Skeletal muscle cell (primary cell): ENCODE data around the gene SLC27A3.
"Not testable (repeated sequence)": the region's sequence is repeated elsewhere in the genome, so short reads cannot be mapped to it uniquely, and the experiment has no call there.

Experiments
- DNase-seq: peaks from one replicate; pipeline ENCODE4 v3.0.0-alpha.2; 2010; ENCODE audit warnings: low read depth
- H3K4me3 ChIP-seq: 2 replicates; pipeline ENCODE4 v1.5.1; 2011; ENCODE audit warnings: low read depth, mild to moderate bottlenecking, control low read depth, low read length, moderate library complexity

Gene SLC27A3

GRCh38 chr1:153777648-153778047 lies 2.4 kb downstream of the SLC27A3 start:
- no peak overlapping the region for H3K4me3 ChIP-seq
- DNase-seq, result no peak

GRCh38 chr1:153778051-153778823 lies 3.0 kb downstream of the SLC27A3 start:
- no peak for DNase-seq
- H3K4me3 ChIP-seq, result no peak overlapping the region

- DNase-seq, result no peak
- no peak overlapping the region for H3K4me3 ChIP-seq
These were observed 3.8 kb downstream of the SLC27A3 start for GRCh38 chr1:153778824-153779519.

GRCh38 chr1:153779781-153780541 lies 4.8 kb downstream of the SLC27A3 start:
- no peak for DNase-seq
- no peak overlapping the region for H3K4me3 ChIP-seq

- no peak for DNase-seq
These were observed 5.3 kb downstream of the SLC27A3 start for GRCh38 chr1:153780551-153780950.

GRCh38 chr1:153782648-153783047 lies 7.4 kb downstream of the SLC27A3 start:
- H3K4me3 ChIP-seq, result peak overlapping the region; percentile 70
- not testable (repeated sequence) for DNase-seq

More at GRCh38 chr1:153780551-153780950, 5.3 kb downstream of the SLC27A3 start:
- no peak overlapping the region for H3K4me3 ChIP-seq

GRCh38 chr1:153783233-153784190 lies 8.3 kb downstream of the SLC27A3 start:
- DNase-seq, result peak; percentile 64

GRCh38 chr1:153786038-153786790 lies 11.0 kb downstream of the SLC27A3 start:
- no peak overlapping the region for H3K4me3 ChIP-seq
- DNase-seq, result no peak

More at GRCh38 chr1:153783233-153784190, 8.3 kb downstream of the SLC27A3 start:
- H3K4me3 ChIP-seq, result peak overlapping the region; percentile 70

- DNase-seq, result no peak
- H3K4me3 ChIP-seq, result no peak overlapping the region
These were observed 14.3 kb downstream of the SLC27A3 start for GRCh38 chr1:153789478-153790034.

- peak; percentile 43 for DNase-seq
These were observed 15.2 kb downstream of the SLC27A3 start for GRCh38 chr1:153790313-153790965.

GRCh38 chr1:153790966-153791647 lies 15.9 kb downstream of the SLC27A3 start:
- H3K4me3 ChIP-seq, result peak overlapping the region; percentile 25
- DNase-seq, result peak; percentile 57

More at GRCh38 chr1:153790313-153790965, 15.2 kb downstream of the SLC27A3 start:
- H3K4me3 ChIP-seq, result peak overlapping the region; percentile 25

GRCh38 chr1:153791648-153792253 lies 16.5 kb downstream of the SLC27A3 start:
- no peak overlapping the region for H3K4me3 ChIP-seq
- DNase-seq, result no peak

GRCh38 chr1:153792631-153793041 lies 17.4 kb downstream of the SLC27A3 start:
- H3K4me3 ChIP-seq, result no peak overlapping the region
- DNase-seq, result no peak

- DNase-seq, result no peak
- H3K4me3 ChIP-seq, result no peak overlapping the region
These were observed 18.2 kb downstream of the SLC27A3 start for GRCh38 chr1:153793261-153793972.

GRCh38 chr1:153793973-153794615 lies 18.9 kb downstream of the SLC27A3 start:
- no peak overlapping the region for H3K4me3 ChIP-seq

More at GRCh38 chr1:153793973-153794615, 18.9 kb downstream of the SLC27A3 start:
- DNase-seq, result no peak
